OCI-LY7 (cell line): ENCODE results near the gene SMG1.

Experiments
- EZH2phosphoT487 ChIP-seq: fragments of 200-600 bp; sonication (generic); IDR thresholded peaks from 2 replicates; pipeline ENCODE4 v1.6.1; 2018; ENCODE audit warnings: low read depth, borderline replicate concordance, mild to moderate bottlenecking, mixed run types, antibody characterized with exemption, low read length, moderate library complexity, mixed read lengths
- TF ChIP-seq, protein P1 (sequence below): fragments of 200-600 bp; sonication (generic); conservative IDR thresholded peaks from 2 replicates; pipeline ENCODE4 v1.5.1; 2014; ENCODE audit warnings: mild to moderate bottlenecking, antibody characterized with exemption, low read length, moderate library complexity, mixed read lengths

DNA sequence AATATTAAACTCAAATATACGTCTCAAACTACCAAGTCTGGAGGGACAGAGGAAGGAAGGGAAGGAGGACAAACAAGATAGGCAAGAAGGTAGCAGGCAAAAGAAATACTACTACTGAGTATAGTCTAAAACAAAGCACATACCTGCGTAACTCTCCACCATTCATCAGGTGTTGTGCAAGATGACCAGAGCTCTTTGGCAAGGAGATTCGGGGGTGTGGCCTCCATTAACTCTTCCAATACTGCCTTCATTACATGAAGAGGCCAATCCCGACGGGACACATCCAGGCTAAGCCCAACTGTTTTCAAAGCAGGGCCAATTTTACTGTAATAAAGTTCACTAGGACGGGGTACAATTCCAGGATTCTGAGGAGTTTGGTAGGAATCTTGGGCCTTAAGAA, 86.7 kb downstream of the SMG1 start:
- no peak for TF ChIP-seq EZH2phosphoT487
- TF ChIP-seq, protein P1, sequence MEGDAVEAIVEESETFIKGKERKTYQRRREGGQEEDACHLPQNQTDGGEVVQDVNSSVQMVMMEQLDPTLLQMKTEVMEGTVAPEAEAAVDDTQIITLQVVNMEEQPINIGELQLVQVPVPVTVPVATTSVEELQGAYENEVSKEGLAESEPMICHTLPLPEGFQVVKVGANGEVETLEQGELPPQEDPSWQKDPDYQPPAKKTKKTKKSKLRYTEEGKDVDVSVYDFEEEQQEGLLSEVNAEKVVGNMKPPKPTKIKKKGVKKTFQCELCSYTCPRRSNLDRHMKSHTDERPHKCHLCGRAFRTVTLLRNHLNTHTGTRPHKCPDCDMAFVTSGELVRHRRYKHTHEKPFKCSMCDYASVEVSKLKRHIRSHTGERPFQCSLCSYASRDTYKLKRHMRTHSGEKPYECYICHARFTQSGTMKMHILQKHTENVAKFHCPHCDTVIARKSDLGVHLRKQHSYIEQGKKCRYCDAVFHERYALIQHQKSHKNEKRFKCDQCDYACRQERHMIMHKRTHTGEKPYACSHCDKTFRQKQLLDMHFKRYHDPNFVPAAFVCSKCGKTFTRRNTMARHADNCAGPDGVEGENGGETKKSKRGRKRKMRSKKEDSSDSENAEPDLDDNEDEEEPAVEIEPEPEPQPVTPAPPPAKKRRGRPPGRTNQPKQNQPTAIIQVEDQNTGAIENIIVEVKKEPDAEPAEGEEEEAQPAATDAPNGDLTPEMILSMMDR: no peak
